Thyroid gland (tissue), 4 donors: ENCODE results near the gene LRRK2.

Source experiments
- POLR2A ChIP-seq, 2 donors: fragments of 450-650 bp; IDR thresholded peaks; one replicate each; pipeline ENCODE4 v1.6.1; 2017; ENCODE audit warnings: antibody characterized with exemption in 2 of 2, mild to moderate bottlenecking in 2 of 2, moderate library complexity in 1 of 2
- TF ChIP-seq, protein P1 (sequence below), 6 experiments: fragments of 200-600 bp in 3 of 6; fragments of 450-650 bp in 3 of 6; sonication (generic) in 3 of 6; IDR thresholded peaks; one replicate each; pipeline ENCODE4 v1.5.1; 2016 to 2019; ENCODE audit warnings: antibody characterized with exemption in 6 of 6, mild to moderate bottlenecking in 2 of 6, inconsistent platforms in 1 of 6, moderate library complexity in 1 of 6

- TF ChIP-seq, protein P1, sequence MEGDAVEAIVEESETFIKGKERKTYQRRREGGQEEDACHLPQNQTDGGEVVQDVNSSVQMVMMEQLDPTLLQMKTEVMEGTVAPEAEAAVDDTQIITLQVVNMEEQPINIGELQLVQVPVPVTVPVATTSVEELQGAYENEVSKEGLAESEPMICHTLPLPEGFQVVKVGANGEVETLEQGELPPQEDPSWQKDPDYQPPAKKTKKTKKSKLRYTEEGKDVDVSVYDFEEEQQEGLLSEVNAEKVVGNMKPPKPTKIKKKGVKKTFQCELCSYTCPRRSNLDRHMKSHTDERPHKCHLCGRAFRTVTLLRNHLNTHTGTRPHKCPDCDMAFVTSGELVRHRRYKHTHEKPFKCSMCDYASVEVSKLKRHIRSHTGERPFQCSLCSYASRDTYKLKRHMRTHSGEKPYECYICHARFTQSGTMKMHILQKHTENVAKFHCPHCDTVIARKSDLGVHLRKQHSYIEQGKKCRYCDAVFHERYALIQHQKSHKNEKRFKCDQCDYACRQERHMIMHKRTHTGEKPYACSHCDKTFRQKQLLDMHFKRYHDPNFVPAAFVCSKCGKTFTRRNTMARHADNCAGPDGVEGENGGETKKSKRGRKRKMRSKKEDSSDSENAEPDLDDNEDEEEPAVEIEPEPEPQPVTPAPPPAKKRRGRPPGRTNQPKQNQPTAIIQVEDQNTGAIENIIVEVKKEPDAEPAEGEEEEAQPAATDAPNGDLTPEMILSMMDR (IDR thresholded peaks at IDR 0.05): no peak
- no peak for TF ChIP-seq POLR2A (IDR thresholded peaks at IDR 0.05)
Measured at GRCh38 chr12:40338621-40339020, 113.8 kb downstream of the LRRK2 start.
